HG03066 (cell line): ENCODE data around the gene RHOV.
A peak's percentile ranks its signal among the peaks of the same experiment; 100 is the strongest.

ENCODE experiments used
- ATAC-seq: cut with Tn5 transposase; IDR thresholded peaks from one replicate; pipeline ENCODE4 v1.9.1; 2021; ENCODE audit warnings: low read depth; ENCODE audit not compliant: unreplicated experiment

The RHOV gene

GRCh38 chr15:40850576-40851112 lies 23.4 kb downstream of the RHOV start:
- ATAC-seq, result no peak

- ATAC-seq, result peak; percentile 76
Measured at GRCh38 chr15:40847223-40847961, 26.6 kb downstream of the RHOV start.

GRCh38 chr15:40846841-40847222 lies 27.2 kb downstream of the RHOV start:
- ATAC-seq, result no peak

- no peak for ATAC-seq
Measured at GRCh38 chr15:40845511-40846284, 28.3 kb downstream of the RHOV start.

GRCh38 chr15:40845036-40845435 lies 29.0 kb downstream of the RHOV start:
- no peak for ATAC-seq

GRCh38 chr15:40844696-40845030 lies 29.4 kb downstream of the RHOV start:
- ATAC-seq, result no peak

- no peak for ATAC-seq
Measured at GRCh38 chr15:40843885-40844695, 29.9 kb downstream of the RHOV start, which contains the start of gene SPINT1. TSS of gene SPINT1 (plus strand) at chr15:40844048. CDS start at chr15:40844555, 507 bp downstream.

- no peak for ATAC-seq
Measured at GRCh38 chr15:40843261-40843884, 30.7 kb downstream of the RHOV start.

- ATAC-seq, result no peak
Measured at GRCh38 chr15:40841741-40842140, 32.3 kb downstream of the RHOV start.

GRCh38 chr15:40838756-40839155 lies 35.3 kb downstream of the RHOV start:
- no peak for ATAC-seq

GRCh38 chr15:40836020-40836419 lies 38.0 kb downstream of the RHOV start:
- ATAC-seq, result no peak

GRCh38 chr15:40832903-40833302 lies 41.1 kb downstream of the RHOV start:
- ATAC-seq, result no peak

- no peak for ATAC-seq
Measured at GRCh38 chr15:40831861-40832260, 42.2 kb downstream of the RHOV start.

GRCh38 chr15:40830884-40831283 lies 43.1 kb downstream of the RHOV start:
- ATAC-seq, result no peak

GRCh38 chr15:40829115-40829514 lies 44.9 kb downstream of the RHOV start:
- ATAC-seq, result no peak

- ATAC-seq, result no peak
Measured at GRCh38 chr15:40828447-40829036, 45.5 kb downstream of the RHOV start, which contains the start of gene PPP1R14D. TSS of gene PPP1R14D (minus strand) at chr15:40828708. CDS start at chr15:40828641, 67 bp downstream.

GRCh38 chr15:40826423-40827075 lies 47.5 kb downstream of the RHOV start:
- ATAC-seq, result no peak

GRCh38 chr15:40825661-40826422 lies 48.2 kb downstream of the RHOV start:
- no peak for ATAC-seq
